Neural progenitor cell (in vitro differentiated cells): ENCODE results near the gene PLEK. TPM values are rescaled to one million over a fixed set of nuclear protein-coding genes. Genes with fewer than 3 reads are reported as not detected.
"Not testable (repeated sequence)": the region's sequence is repeated elsewhere in the genome, so short reads cannot be mapped to it uniquely, and the experiment has no call there.

Experiments used
- DNase-seq: peaks from one replicate; pipeline ENCODE4 v3.0.0-alpha.2; 2016; ENCODE audit warnings: low spot score
- H2AFZ ChIP-seq: fragments of 200-600 bp; sonication (generic); replicated peaks from 2 replicates; pipeline ENCODE4 v1.6.1; 2016; ENCODE audit warnings: antibody characterized with exemption
- H3F3A ChIP-seq: fragments of 200-600 bp; sonication (generic); 2 replicates; pipeline ENCODE4 v1.6.1; 2016; ENCODE audit warnings: antibody characterized with exemption, low read depth
- H3K27ac ChIP-seq: fragments of 200-600 bp; sonication (generic); 2 replicates; pipeline ENCODE4 v1.5.1; 2016; ENCODE audit warnings: mild to moderate bottlenecking
- H3K27me3 ChIP-seq: fragments of 200-600 bp; sonication (generic); 2 replicates; pipeline ENCODE4 v1.6.1; 2016; ENCODE audit warnings: mild to moderate bottlenecking, moderate library complexity
- H3K36me3 ChIP-seq: fragments of 200-600 bp; sonication (generic); 2 replicates; pipeline ENCODE4 v1.5.1; 2016
- H3K4me1 ChIP-seq: fragments of 200-600 bp; sonication (generic); 2 replicates; pipeline ENCODE4 v1.6.1; 2016; ENCODE audit warnings: mixed run types
- H3K4me2 ChIP-seq: fragments of 200-600 bp; sonication (generic); 2 replicates; pipeline ENCODE4 v1.6.1; 2016
- H3K4me3 ChIP-seq: fragments of 200-600 bp; sonication (generic); 2 replicates; pipeline ENCODE4 v1.5.1; 2016
- H3K79me2 ChIP-seq: fragments of 200-600 bp; sonication (generic); 2 replicates; pipeline ENCODE4 v1.6.1; 2016; ENCODE audit warnings: low read depth
- H3K9ac ChIP-seq: fragments of 200-600 bp; sonication (generic); 2 replicates; pipeline ENCODE4 v1.6.1; 2016
- H3K9me3 ChIP-seq: fragments of 200-600 bp; sonication (generic); 2 replicates; pipeline ENCODE4 v1.5.1; 2016; ENCODE audit warnings: low read depth
- H4K20me1 ChIP-seq: fragments of 200-600 bp; sonication (generic); 2 replicates; pipeline ENCODE4 v1.6.1; 2016; ENCODE audit warnings: low read depth
- H3K27ac Mint-ChIP-seq: 3 replicates; pipeline ENCODE4 v1.8.0; 2021; ENCODE audit warnings: mixed read lengths
- H3K27me3 Mint-ChIP-seq: 2 replicates; pipeline ENCODE4 v1.8.0; 2022; ENCODE audit warnings: low read depth, mild to moderate bottlenecking, inconsistent platforms, moderate library complexity, mixed read lengths; ENCODE audit not compliant: insufficient read depth
- H3K36me3 Mint-ChIP-seq: 3 replicates; pipeline ENCODE4 v1.8.0; 2021; ENCODE audit warnings: mixed read lengths
- H3K4me1 Mint-ChIP-seq: 3 replicates; pipeline ENCODE4 v1.8.0; 2021; ENCODE audit warnings: mixed read lengths
- H3K4me3 Mint-ChIP-seq: 3 replicates; pipeline ENCODE4 v1.8.0; 2021; ENCODE audit warnings: mild to moderate bottlenecking, moderate library complexity, mixed read lengths
- H3K9me3 Mint-ChIP-seq: 3 replicates; pipeline ENCODE4 v1.8.0; 2020; ENCODE audit warnings: mixed read lengths
- CTCF ChIP-seq: fragments of 200-600 bp; sonication (generic); IDR thresholded peaks from 2 replicates; pipeline ENCODE4 v1.5.1; 2017; ENCODE audit warnings: antibody characterized with exemption, mild to moderate bottlenecking
- EZH2 ChIP-seq: fragments of 200-600 bp; sonication (generic); IDR thresholded peaks from 2 replicates; pipeline ENCODE4 v1.6.1; 2017; ENCODE audit warnings: antibody characterized with exemption, mild to moderate bottlenecking, moderate library complexity
- EZH2phosphoT487 ChIP-seq: fragments of 200-600 bp; sonication (generic); IDR thresholded peaks from 2 replicates; pipeline ENCODE4 v1.6.1; 2017; ENCODE audit warnings: antibody characterized with exemption
- total RNA-seq: library from RNA; depleted of rRNA; stranded (reverse); fragments of >200 nt; gene quantifications from 2 replicates; pipeline ENCODE4 v1.2.3, GENCODE V29; 2015; ENCODE audit warnings: low replicate concordance

Gene PLEK
- total RNA-seq, 1 donor from 2014 or later = not detected

- no peaks in the 10 kb centered on the region for H3K79me2 ChIP-seq
- no peak overlapping the region for H3K4me3 ChIP-seq
- H3K9ac ChIP-seq = no peak overlapping the region
- no peak overlapping the region for H3K27ac Mint-ChIP-seq
- H3K36me3 ChIP-seq = no peaks in the 10 kb centered on the region
- no peak overlapping the region for H3K4me2 ChIP-seq
- no peak overlapping the region for H3K27ac ChIP-seq
- H2AFZ ChIP-seq = no peak overlapping the region
- H3K27me3 ChIP-seq = no peaks in the 10 kb centered on the region
- no peaks in the 10 kb centered on the region for H3K9me3 Mint-ChIP-seq
- H3K4me1 Mint-ChIP-seq = no peaks in the 10 kb centered on the region
- no peak for TF ChIP-seq CTCF
- no peak for TF ChIP-seq EZH2phosphoT487
- TF ChIP-seq EZH2 = no peak
- H3F3A ChIP-seq = no peaks in the 10 kb centered on the region
- H3K36me3 Mint-ChIP-seq = no peaks in the 10 kb centered on the region
- no peaks in the 10 kb centered on the region for H3K9me3 ChIP-seq
- no peak overlapping the region for H3K4me3 Mint-ChIP-seq
- no peaks in the 10 kb centered on the region for H3K4me1 ChIP-seq
- DNase-seq = no peak
- no peaks in the 10 kb centered on the region for H4K20me1 ChIP-seq
- peaks cover 5% of the 10 kb centered on the region for H3K27me3 Mint-ChIP-seq
Observed at GRCh38 chr2:68438455-68439303, 73.6 kb downstream of the PLEK start.

- H3K27me3 Mint-ChIP-seq = peaks cover 5% of the 10 kb centered on the region
- peak overlapping the region; percentile 54 for H2AFZ ChIP-seq
- H3K9me3 ChIP-seq = no peaks in the 10 kb centered on the region
- no peak overlapping the region for H3K4me3 ChIP-seq
- no peaks in the 10 kb centered on the region for H3K4me1 ChIP-seq
- TF ChIP-seq EZH2phosphoT487 (no peak), EZH2 (no peak), CTCF (peak; percentile 97)
- H3K4me2 ChIP-seq = no peak overlapping the region
- H4K20me1 ChIP-seq = no peaks in the 10 kb centered on the region
- H3K27me3 ChIP-seq = no peaks in the 10 kb centered on the region
- no peaks in the 10 kb centered on the region for H3K79me2 ChIP-seq
- no peak overlapping the region for H3K27ac ChIP-seq
- no peak overlapping the region for H3K9ac ChIP-seq
- no peaks in the 10 kb centered on the region for H3K9me3 Mint-ChIP-seq
- no peaks in the 10 kb centered on the region for H3K4me1 Mint-ChIP-seq
- H3K4me3 Mint-ChIP-seq = no peak overlapping the region
- H3F3A ChIP-seq = no peaks in the 10 kb centered on the region
- peak; percentile 95 for DNase-seq
- H3K36me3 ChIP-seq = no peaks in the 10 kb centered on the region
- H3K36me3 Mint-ChIP-seq = no peaks in the 10 kb centered on the region
- no peak overlapping the region for H3K27ac Mint-ChIP-seq
Observed at GRCh38 chr2:68441179-68441993, 76.3 kb downstream of the PLEK start.

- Mint-ChIP-seq H3K9me3 (no peaks in the 10 kb centered on the region), H3K36me3 (no peaks in the 10 kb centered on the region), H3K27me3 (peaks cover 4% of the 10 kb centered on the region), H3K27ac (no peak overlapping the region), H3K4me3 (no peak overlapping the region), H3K4me1 (no peaks in the 10 kb centered on the region)
- DNase-seq = no peak
- Histone ChIP-seq H3K9me3 (no peaks in the 10 kb centered on the region), H3K4me1 (no peaks in the 10 kb centered on the region), H3K4me2 (no peak overlapping the region), H3K9ac (no peak overlapping the region), H3K36me3 (no peaks in the 10 kb centered on the region), H2AFZ (no peak overlapping the region), H3K27ac (no peak overlapping the region), H3K27me3 (no peaks in the 10 kb centered on the region), H3F3A (no peaks in the 10 kb centered on the region), H3K4me3 (no peak overlapping the region), H3K79me2 (no peaks in the 10 kb centered on the region), H4K20me1 (no peaks in the 10 kb centered on the region)
- TF ChIP-seq EZH2phosphoT487 = no peak
- no peak for TF ChIP-seq CTCF
- TF ChIP-seq EZH2 = no peak
Observed at GRCh38 chr2:68441994-68442322, 76.9 kb downstream of the PLEK start.

DNA sequence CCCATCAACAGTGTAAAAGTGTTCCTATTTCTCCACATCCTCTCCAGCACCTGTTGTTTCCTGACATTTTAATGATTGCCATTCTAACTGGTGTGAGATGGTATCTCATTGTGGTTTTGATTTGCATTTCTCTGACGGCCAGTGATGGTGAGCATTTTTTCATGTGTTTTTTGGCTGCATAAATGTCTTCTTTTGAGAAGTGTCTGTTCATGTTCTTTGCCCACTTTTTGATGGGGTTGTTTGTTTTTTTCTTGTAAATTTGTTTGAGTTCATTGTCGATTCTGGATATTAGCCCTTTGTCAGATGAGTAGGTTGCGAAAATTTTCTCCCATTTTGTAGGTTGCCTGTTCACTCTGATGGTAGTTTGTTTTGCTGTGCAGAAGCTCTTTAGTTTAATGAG lies 81.3 kb downstream of the PLEK start:
- H3K4me2 ChIP-seq, H3K36me3 Mint-ChIP-seq, H3K4me3 Mint-ChIP-seq, H3K4me1 Mint-ChIP-seq, H3K27ac ChIP-seq, H3K27me3 ChIP-seq, H2AFZ ChIP-seq, H3K9me3 ChIP-seq, H3K9me3 Mint-ChIP-seq, H3K27me3 Mint-ChIP-seq, DNase-seq, H3K4me1 ChIP-seq, H3K36me3 ChIP-seq, H3K9ac ChIP-seq, H3K4me3 ChIP-seq, H3K79me2 ChIP-seq, H3K27ac Mint-ChIP-seq, H3F3A ChIP-seq, H4K20me1 ChIP-seq: not testable (repeated sequence)
